ENCODE results near the gene SGK2. TPM values are rescaled to one million over a fixed set of nuclear protein-coding genes. Genes with fewer than 3 reads are reported as not detected.

SGK2 gene
- total and polyA plus RNA-seq, 2 donors, result 0.09 to 1.2 TPM

- Histone ChIP-seq H3K4me3 (ENCODE audit: low read length in 2 of 2) (no peak overlapping the region), H3K27ac (ENCODE audit: low read depth in 1 of 2, low read length in 1 of 2) (no peak overlapping the region), H3K36me3 (ENCODE audit: control insufficient read depth in 2 of 2, insufficient read depth in 2 of 2, low read length in 1 of 2) (no peaks in the 10 kb centered on the region), H3K4me1 (ENCODE audit: control insufficient read depth in 2 of 2, insufficient read depth in 2 of 2, low read length in 2 of 2) (no peaks in the 10 kb centered on the region), H3K27me3 (ENCODE audit: control insufficient read depth in 2 of 2, insufficient read depth in 1 of 2, low read length in 1 of 2) (no peaks in the 10 kb centered on the region), H3K9me3 (ENCODE audit: control insufficient read depth in 2 of 2, insufficient read depth in 1 of 2, low read length in 1 of 2) (no peaks in the 10 kb centered on the region)
- WGBS, result 92% methylated on average over 2 of the region's 2 CpGs
- no peak for DNase-seq (ENCODE audit: low read depth in 6 of 9, low spot score in 9 of 9)
These were observed 17.6 kb upstream of the SGK2 start for GRCh38 chr20:43541214-43541613.

GRCh38 chr20:43542161-43542560 lies 16.7 kb upstream of the SGK2 start:
- Histone ChIP-seq H3K36me3 (ENCODE audit: control insufficient read depth in 2 of 2, insufficient read depth in 2 of 2, low read length in 1 of 2) (no peaks in the 10 kb centered on the region), H3K4me3 (ENCODE audit: low read length in 2 of 2) (no peak overlapping the region), H3K27me3 (ENCODE audit: control insufficient read depth in 2 of 2, insufficient read depth in 1 of 2, low read length in 1 of 2) (no peaks in the 10 kb centered on the region), H3K9me3 (ENCODE audit: control insufficient read depth in 2 of 2, insufficient read depth in 1 of 2, low read length in 1 of 2) (no peaks in the 10 kb centered on the region), H3K27ac (ENCODE audit: low read depth in 1 of 2, low read length in 1 of 2) (no peak overlapping the region), H3K4me1 (ENCODE audit: control insufficient read depth in 2 of 2, insufficient read depth in 2 of 2, low read length in 2 of 2) (no peaks in the 10 kb centered on the region)
- DNase-seq (ENCODE audit: low read depth in 6 of 9, low spot score in 9 of 9), result no peak
- 93% methylated on average over 5 of the region's 5 CpGs for WGBS

- H3K4me3 ChIP-seq (ENCODE audit: low read length in 2 of 2), result no peak overlapping the region
- no peaks in the 10 kb centered on the region for H3K4me1 ChIP-seq (ENCODE audit: control insufficient read depth in 2 of 2, insufficient read depth in 2 of 2, low read length in 2 of 2)
- H3K36me3 ChIP-seq (ENCODE audit: control insufficient read depth in 2 of 2, insufficient read depth in 2 of 2, low read length in 1 of 2), result no peaks in the 10 kb centered on the region
- H3K9me3 ChIP-seq (ENCODE audit: control insufficient read depth in 2 of 2, insufficient read depth in 1 of 2, low read length in 1 of 2), result no peaks in the 10 kb centered on the region
- WGBS, result 81% methylated on average over 4 of the region's 4 CpGs
- no peaks in the 10 kb centered on the region for H3K27me3 ChIP-seq (ENCODE audit: control insufficient read depth in 2 of 2, insufficient read depth in 1 of 2, low read length in 1 of 2)
- no peak for DNase-seq (ENCODE audit: low read depth in 6 of 9, low spot score in 9 of 9)
- no peak overlapping the region for H3K27ac ChIP-seq (ENCODE audit: low read depth in 1 of 2, low read length in 1 of 2)
These were observed 16.2 kb upstream of the SGK2 start for GRCh38 chr20:43542674-43543073.

GRCh38 chr20:43543138-43543537 lies 15.7 kb upstream of the SGK2 start:
- no peaks in the 10 kb centered on the region for H3K27me3 ChIP-seq (ENCODE audit: control insufficient read depth in 2 of 2, insufficient read depth in 1 of 2, low read length in 1 of 2)
- no peak overlapping the region for H3K4me3 ChIP-seq (ENCODE audit: low read length in 2 of 2)
- H3K36me3 ChIP-seq (ENCODE audit: control insufficient read depth in 2 of 2, insufficient read depth in 2 of 2, low read length in 1 of 2), result no peaks in the 10 kb centered on the region
- H3K27ac ChIP-seq (ENCODE audit: low read depth in 1 of 2, low read length in 1 of 2), result no peak overlapping the region
- DNase-seq (ENCODE audit: low read depth in 6 of 9, low spot score in 9 of 9), result no peak
- WGBS, result 91% methylated on average over 5 of the region's 5 CpGs
- no peaks in the 10 kb centered on the region for H3K4me1 ChIP-seq (ENCODE audit: control insufficient read depth in 2 of 2, insufficient read depth in 2 of 2, low read length in 2 of 2)
- H3K9me3 ChIP-seq (ENCODE audit: control insufficient read depth in 2 of 2, insufficient read depth in 1 of 2, low read length in 1 of 2), result no peaks in the 10 kb centered on the region

GRCh38 chr20:43544501-43544900 lies 14.3 kb upstream of the SGK2 start:
- no peak overlapping the region for H3K4me3 ChIP-seq (ENCODE audit: low read length in 2 of 2)
- DNase-seq (ENCODE audit: low read depth in 6 of 9, low spot score in 9 of 9), result no peak
- H3K9me3 ChIP-seq (ENCODE audit: control insufficient read depth in 2 of 2, insufficient read depth in 1 of 2, low read length in 1 of 2), result no peaks in the 10 kb centered on the region
- WGBS, result 92% methylated on average over 9 of the region's 9 CpGs
- no peaks in the 10 kb centered on the region for H3K36me3 ChIP-seq (ENCODE audit: control insufficient read depth in 2 of 2, insufficient read depth in 2 of 2, low read length in 1 of 2)
- H3K27ac ChIP-seq (ENCODE audit: low read depth in 1 of 2, low read length in 1 of 2), result no peak overlapping the region
- no peaks in the 10 kb centered on the region for H3K27me3 ChIP-seq (ENCODE audit: control insufficient read depth in 2 of 2, insufficient read depth in 1 of 2, low read length in 1 of 2)
- no peaks in the 10 kb centered on the region for H3K4me1 ChIP-seq (ENCODE audit: control insufficient read depth in 2 of 2, insufficient read depth in 2 of 2, low read length in 2 of 2)

- H3K36me3 ChIP-seq (ENCODE audit: control insufficient read depth in 2 of 2, insufficient read depth in 2 of 2, low read length in 1 of 2), result no peaks in the 10 kb centered on the region
- no peak overlapping the region for H3K27ac ChIP-seq (ENCODE audit: low read depth in 1 of 2, low read length in 1 of 2)
- DNase-seq (ENCODE audit: low read depth in 6 of 9, low spot score in 9 of 9), result no peak
- no peaks in the 10 kb centered on the region for H3K4me1 ChIP-seq (ENCODE audit: control insufficient read depth in 2 of 2, insufficient read depth in 2 of 2, low read length in 2 of 2)
- WGBS, result 95% methylated on average over 4 of the region's 4 CpGs
- no peak overlapping the region for H3K4me3 ChIP-seq (ENCODE audit: low read length in 2 of 2)
- H3K9me3 ChIP-seq (ENCODE audit: control insufficient read depth in 2 of 2, insufficient read depth in 1 of 2, low read length in 1 of 2), result no peaks in the 10 kb centered on the region
- no peaks in the 10 kb centered on the region for H3K27me3 ChIP-seq (ENCODE audit: control insufficient read depth in 2 of 2, insufficient read depth in 1 of 2, low read length in 1 of 2)
These were observed 12.8 kb upstream of the SGK2 start for GRCh38 chr20:43545837-43546578.

GRCh38 chr20:43548273-43548880 lies 10.4 kb upstream of the SGK2 start:
- Histone ChIP-seq H3K36me3 (ENCODE audit: control insufficient read depth in 2 of 2, insufficient read depth in 2 of 2, low read length in 1 of 2) (no peaks in the 10 kb centered on the region), H3K27ac (ENCODE audit: low read depth in 1 of 2, low read length in 1 of 2) (no peak overlapping the region), H3K4me3 (ENCODE audit: low read length in 2 of 2) (no peak overlapping the region), H3K27me3 (ENCODE audit: control insufficient read depth in 2 of 2, insufficient read depth in 1 of 2, low read length in 1 of 2) (no peaks in the 10 kb centered on the region), H3K9me3 (ENCODE audit: control insufficient read depth in 2 of 2, insufficient read depth in 1 of 2, low read length in 1 of 2) (no peaks in the 10 kb centered on the region), H3K4me1 (ENCODE audit: control insufficient read depth in 2 of 2, insufficient read depth in 2 of 2, low read length in 2 of 2) (no peaks in the 10 kb centered on the region)
- 75% methylated on average over 5 of the region's 5 CpGs for WGBS
- DNase-seq (ENCODE audit: low read depth in 6 of 9, low spot score in 9 of 9), result no peak

- no peaks in the 10 kb centered on the region for H3K27me3 ChIP-seq (ENCODE audit: control insufficient read depth in 2 of 2, insufficient read depth in 1 of 2, low read length in 1 of 2)
- WGBS, result 94% methylated on average over 4 of the region's 4 CpGs
- H3K4me1 ChIP-seq (ENCODE audit: control insufficient read depth in 2 of 2, insufficient read depth in 2 of 2, low read length in 2 of 2), result no peaks in the 10 kb centered on the region
- H3K27ac ChIP-seq (ENCODE audit: low read depth in 1 of 2, low read length in 1 of 2), result no peak overlapping the region
- DNase-seq (ENCODE audit: low read depth in 6 of 9, low spot score in 9 of 9), result no peak
- no peaks in the 10 kb centered on the region for H3K9me3 ChIP-seq (ENCODE audit: control insufficient read depth in 2 of 2, insufficient read depth in 1 of 2, low read length in 1 of 2)
- H3K36me3 ChIP-seq (ENCODE audit: control insufficient read depth in 2 of 2, insufficient read depth in 2 of 2, low read length in 1 of 2), result no peaks in the 10 kb centered on the region
- no peak overlapping the region for H3K4me3 ChIP-seq (ENCODE audit: low read length in 2 of 2)
These were observed 9.3 kb upstream of the SGK2 start for GRCh38 chr20:43549416-43550065.

- no peak for DNase-seq (ENCODE audit: low read depth in 6 of 9, low spot score in 9 of 9)
- 93% methylated on average over 2 of the region's 2 CpGs for WGBS
- no peaks in the 10 kb centered on the region for H3K36me3 ChIP-seq (ENCODE audit: control insufficient read depth in 2 of 2, insufficient read depth in 2 of 2, low read length in 1 of 2)
These were observed 8.4 kb upstream of the SGK2 start for GRCh38 chr20:43550456-43550855.

More at GRCh38 chr20:43550456-43550855, 8.4 kb upstream of the SGK2 start:
- no peaks in the 10 kb centered on the region for H3K9me3 ChIP-seq (ENCODE audit: control insufficient read depth in 2 of 2, insufficient read depth in 1 of 2, low read length in 1 of 2)
- no peaks in the 10 kb centered on the region for H3K4me1 ChIP-seq (ENCODE audit: control insufficient read depth in 2 of 2, insufficient read depth in 2 of 2, low read length in 2 of 2)
- H3K4me3 ChIP-seq (ENCODE audit: low read length in 2 of 2), result no peak overlapping the region
- no peak overlapping the region for H3K27ac ChIP-seq (ENCODE audit: low read depth in 1 of 2, low read length in 1 of 2)
- H3K27me3 ChIP-seq (ENCODE audit: control insufficient read depth in 2 of 2, insufficient read depth in 1 of 2, low read length in 1 of 2), result no peaks in the 10 kb centered on the region

Data from thymus (tissue), 11 donors.